ENCODE measurements around the gene APELA. TPM values are rescaled to one million over a fixed set of nuclear protein-coding genes. Genes with fewer than 3 reads are reported as not detected.

The APELA gene
- total and polyA plus RNA-seq, 2 of the 13 experiments (the other 11 are each of a cell fraction or from before 2014, with no cell fraction given) = not detected

- H3K4me1 ChIP-seq (ENCODE audit: insufficient read depth, low read length) = no peaks in the 10 kb centered on the region
- no peak overlapping the region for H3K9ac ChIP-seq (ENCODE audit: insufficient read depth, low read depth, low read length)
- no peak overlapping the region for H3K4me2 ChIP-seq (ENCODE audit: low read depth, low read length)
- intact Hi-C loops (cut with micrococcal nuclease; ENCODE audit: unreplicated experiment) = no loop called here
- no TSS peak for BruUV-seq (replicated peaks)
- ChIA-PET CTCF (ENCODE audit: low intra/inter-chr PET ratio, low total read pairs) (no interaction called here), POLR2A (no interaction called here)
- 0% methylated on average over 1 of the region's 1 CpG for WGBS (ENCODE audit: low lambda C conversion rate)
- H3K27me3 ChIP-seq (ENCODE audit: control insufficient read depth in 1 of 2, insufficient read depth in 2 of 2, low read length in 2 of 2) = no peaks in the 10 kb centered on the region
- no peak for DNase-seq (ENCODE audit: low spot score)
- H3K27ac ChIP-seq (ENCODE audit: extremely low read length, insufficient read depth, low read length) = no peak overlapping the region
- H3K9me3 ChIP-seq (ENCODE audit: low read length) = no peaks in the 10 kb centered on the region
- no peak overlapping the region for H2AFZ ChIP-seq (ENCODE audit: low read length)
- H3K79me2 ChIP-seq (ENCODE audit: insufficient read depth, low read length) = no peaks in the 10 kb centered on the region
- no peaks in the 10 kb centered on the region for H4K20me1 ChIP-seq (ENCODE audit: insufficient read depth, low read length)
- in situ Hi-C loops (cut with HindIII; ENCODE audit: extremely low pct_ligation_motif_present, low pct_unique_long_range_greater_than_20kb) = no loop called here
- no peak for FAIRE-seq
- no peaks in the 10 kb centered on the region for H3K36me3 ChIP-seq (replicated peaks in 1 of 2; ENCODE audit: control insufficient read depth in 1 of 2, insufficient read depth in 2 of 2, low read length in 2 of 2)
- no peak overlapping the region for H3K4me3 ChIP-seq (replicated peaks in 1 of 3; ENCODE audit: insufficient read depth in 1 of 3, low read depth in 2 of 3, low read length in 3 of 3)
- no peak for ATAC-seq
- no peak for TF ChIP-seq ZNF567 (CRISPR knock-in tag; IDR thresholded peaks at IDR 0.05; ENCODE audit: borderline replicate concordance)
- TF ChIP-seq XRCC5 (optimal IDR thresholded peaks at IDR 0.05; ENCODE audit: low read length) = no peak
- TF ChIP-seq, protein P1, sequence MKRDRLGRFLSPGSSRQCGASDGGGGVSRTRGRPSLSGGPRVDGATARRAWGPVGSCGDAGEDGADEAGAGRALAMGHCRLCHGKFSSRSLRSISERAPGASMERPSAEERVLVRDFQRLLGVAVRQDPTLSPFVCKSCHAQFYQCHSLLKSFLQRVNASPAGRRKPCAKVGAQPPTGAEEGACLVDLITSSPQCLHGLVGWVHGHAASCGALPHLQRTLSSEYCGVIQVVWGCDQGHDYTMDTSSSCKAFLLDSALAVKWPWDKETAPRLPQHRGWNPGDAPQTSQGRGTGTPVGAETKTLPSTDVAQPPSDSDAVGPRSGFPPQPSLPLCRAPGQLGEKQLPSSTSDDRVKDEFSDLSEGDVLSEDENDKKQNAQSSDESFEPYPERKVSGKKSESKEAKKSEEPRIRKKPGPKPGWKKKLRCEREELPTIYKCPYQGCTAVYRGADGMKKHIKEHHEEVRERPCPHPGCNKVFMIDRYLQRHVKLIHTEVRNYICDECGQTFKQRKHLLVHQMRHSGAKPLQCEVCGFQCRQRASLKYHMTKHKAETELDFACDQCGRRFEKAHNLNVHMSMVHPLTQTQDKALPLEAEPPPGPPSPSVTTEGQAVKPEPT (CRISPR knock-in tag; IDR thresholded peaks at IDR 0.05; ENCODE audit: low read depth) = no peak
- no peak for TF ChIP-seq CEBPZ (IDR thresholded peaks at IDR 0.05; ENCODE audit: low read length)
- no peak for TF ChIP-seq ZNF713 (CRISPR knock-in tag; IDR thresholded peaks at IDR 0.05)
- TF ChIP-seq ZBTB2 (CRISPR knock-in tag; IDR thresholded peaks at IDR 0.05; ENCODE audit: low read depth) = no peak
- no peak for TF ChIP-seq UBTF (CRISPR knock-in tag; IDR thresholded peaks at IDR 0.05)
- TF ChIP-seq PAX8 (CRISPR knock-in tag; IDR thresholded peaks at IDR 0.05; ENCODE audit: borderline replicate concordance) = no peak
- no peak for TF ChIP-seq NONO (IDR thresholded peaks at IDR 0.05)
- TF ChIP-seq NONO (CRISPR knock-in tag; conservative IDR thresholded peaks at IDR 0.05) = no peak
- no peak for TF ChIP-seq ZBTB37 (CRISPR knock-in tag; IDR thresholded peaks at IDR 0.05)
These were observed 3.7 kb downstream of the APELA start for GRCh38 chr4:164880489-164881262.

All from HepG2 (cell line).